ENCODE results near the gene WNK1.

DNA sequence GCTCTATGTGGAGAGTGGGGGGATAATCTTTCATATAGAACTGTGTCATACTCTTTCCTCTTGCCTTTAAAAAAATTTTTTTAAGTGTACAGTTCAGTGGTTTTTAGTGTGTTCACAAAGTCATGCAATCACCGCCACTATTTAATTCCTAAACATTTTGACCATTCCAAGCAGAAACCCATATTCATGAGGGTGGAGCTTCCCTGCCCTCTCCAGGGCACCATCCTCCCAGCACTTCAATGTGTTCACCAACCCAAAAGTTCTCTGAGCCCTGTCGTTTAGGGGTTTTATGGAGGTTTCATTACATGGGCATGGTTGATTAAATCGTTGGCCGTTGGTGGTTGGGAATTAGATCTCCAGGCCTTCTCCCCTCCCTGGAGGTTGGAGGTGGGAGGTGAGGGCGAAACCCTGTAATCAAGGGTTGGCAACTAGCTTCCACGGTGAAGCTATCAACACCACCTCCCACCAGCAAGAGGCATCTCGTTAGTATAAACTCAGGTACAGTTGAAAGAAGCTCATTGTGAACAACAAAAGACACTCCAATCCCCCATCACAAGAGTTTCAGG is 42.8 kb upstream of the WNK1 start:
- TF ChIP-seq, protein P1, sequence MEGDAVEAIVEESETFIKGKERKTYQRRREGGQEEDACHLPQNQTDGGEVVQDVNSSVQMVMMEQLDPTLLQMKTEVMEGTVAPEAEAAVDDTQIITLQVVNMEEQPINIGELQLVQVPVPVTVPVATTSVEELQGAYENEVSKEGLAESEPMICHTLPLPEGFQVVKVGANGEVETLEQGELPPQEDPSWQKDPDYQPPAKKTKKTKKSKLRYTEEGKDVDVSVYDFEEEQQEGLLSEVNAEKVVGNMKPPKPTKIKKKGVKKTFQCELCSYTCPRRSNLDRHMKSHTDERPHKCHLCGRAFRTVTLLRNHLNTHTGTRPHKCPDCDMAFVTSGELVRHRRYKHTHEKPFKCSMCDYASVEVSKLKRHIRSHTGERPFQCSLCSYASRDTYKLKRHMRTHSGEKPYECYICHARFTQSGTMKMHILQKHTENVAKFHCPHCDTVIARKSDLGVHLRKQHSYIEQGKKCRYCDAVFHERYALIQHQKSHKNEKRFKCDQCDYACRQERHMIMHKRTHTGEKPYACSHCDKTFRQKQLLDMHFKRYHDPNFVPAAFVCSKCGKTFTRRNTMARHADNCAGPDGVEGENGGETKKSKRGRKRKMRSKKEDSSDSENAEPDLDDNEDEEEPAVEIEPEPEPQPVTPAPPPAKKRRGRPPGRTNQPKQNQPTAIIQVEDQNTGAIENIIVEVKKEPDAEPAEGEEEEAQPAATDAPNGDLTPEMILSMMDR (IDR thresholded peaks at IDR 0.05; ENCODE audit: low read depth, low read length), result no peak
- TF ChIP-seq EZH2phosphoT487 (IDR thresholded peaks at IDR 0.05; ENCODE audit: low read depth), result no peak
